ENCODE measurements around the gene PRDM15.

DNA sequence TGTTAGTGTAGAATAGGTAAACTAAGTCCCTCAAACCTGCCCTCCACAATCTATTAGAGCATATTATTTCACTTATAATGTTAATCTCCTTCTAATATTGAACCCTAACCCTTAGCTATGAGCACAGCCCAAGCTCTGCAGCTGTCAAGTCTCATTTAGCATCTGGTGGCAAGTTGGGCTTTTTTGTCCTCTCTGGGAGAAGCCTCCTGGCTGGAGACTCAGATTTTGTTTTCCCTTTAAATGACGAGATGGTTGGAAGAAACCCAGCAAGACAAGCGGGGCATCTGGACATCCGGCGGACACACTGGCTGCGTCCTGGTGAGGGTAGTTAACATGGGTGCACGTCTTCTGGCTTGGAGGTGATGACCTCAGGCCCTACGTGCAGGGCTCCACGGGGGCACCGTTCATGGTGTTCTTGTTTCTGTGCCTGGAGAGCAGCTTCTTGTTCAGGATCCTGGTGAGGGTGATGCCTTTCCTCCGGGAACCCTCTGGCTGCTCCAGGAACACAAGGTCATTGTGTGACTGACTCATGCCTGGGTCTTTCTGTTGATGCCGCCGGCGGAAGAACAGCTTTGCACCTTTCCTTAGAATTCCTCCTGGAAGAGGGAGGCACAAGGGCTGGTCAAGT lies 9.7 kb upstream of the PRDM15 start:
- TF ChIP-seq, protein P1, sequence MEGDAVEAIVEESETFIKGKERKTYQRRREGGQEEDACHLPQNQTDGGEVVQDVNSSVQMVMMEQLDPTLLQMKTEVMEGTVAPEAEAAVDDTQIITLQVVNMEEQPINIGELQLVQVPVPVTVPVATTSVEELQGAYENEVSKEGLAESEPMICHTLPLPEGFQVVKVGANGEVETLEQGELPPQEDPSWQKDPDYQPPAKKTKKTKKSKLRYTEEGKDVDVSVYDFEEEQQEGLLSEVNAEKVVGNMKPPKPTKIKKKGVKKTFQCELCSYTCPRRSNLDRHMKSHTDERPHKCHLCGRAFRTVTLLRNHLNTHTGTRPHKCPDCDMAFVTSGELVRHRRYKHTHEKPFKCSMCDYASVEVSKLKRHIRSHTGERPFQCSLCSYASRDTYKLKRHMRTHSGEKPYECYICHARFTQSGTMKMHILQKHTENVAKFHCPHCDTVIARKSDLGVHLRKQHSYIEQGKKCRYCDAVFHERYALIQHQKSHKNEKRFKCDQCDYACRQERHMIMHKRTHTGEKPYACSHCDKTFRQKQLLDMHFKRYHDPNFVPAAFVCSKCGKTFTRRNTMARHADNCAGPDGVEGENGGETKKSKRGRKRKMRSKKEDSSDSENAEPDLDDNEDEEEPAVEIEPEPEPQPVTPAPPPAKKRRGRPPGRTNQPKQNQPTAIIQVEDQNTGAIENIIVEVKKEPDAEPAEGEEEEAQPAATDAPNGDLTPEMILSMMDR (IDR thresholded peaks at IDR 0.05; ENCODE audit: low read length), result no peak
- TF ChIP-seq EZH2 (optimal IDR thresholded peaks at IDR 0.05; ENCODE audit: low read depth, low read length), result no peak
